GM21825 (cell line): ENCODE measurements around the gene STX10.
"Not testable (repeated sequence)": the region's sequence is repeated elsewhere in the genome, so short reads cannot be mapped to it uniquely, and the experiment has no call there.

Experiments
- ATAC-seq: cut with Tn5 transposase; IDR thresholded peaks from one replicate; pipeline ENCODE4 v1.9.1; 2021; ENCODE audit warnings: mild to moderate bottlenecking, moderate library complexity; ENCODE audit not compliant: unreplicated experiment

The STX10 gene, protein sequence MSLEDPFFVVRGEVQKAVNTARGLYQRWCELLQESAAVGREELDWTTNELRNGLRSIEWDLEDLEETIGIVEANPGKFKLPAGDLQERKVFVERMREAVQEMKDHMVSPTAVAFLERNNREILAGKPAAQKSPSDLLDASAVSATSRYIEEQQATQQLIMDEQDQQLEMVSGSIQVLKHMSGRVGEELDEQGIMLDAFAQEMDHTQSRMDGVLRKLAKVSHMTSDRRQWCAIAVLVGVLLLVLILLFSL

GRCh38 chr19:13150187-13150930, at the start of gene STX10, which contains the start of gene IER2:
TSS of gene STX10 (minus strand) at chr19:13150375. CDS start at chr19:13150173, 202 bp downstream.
TSS of gene IER2 (plus strand) at chr19:13150411. CDS start at chr19:13153187, 2,776 bp downstream.
- ATAC-seq: peak; percentile 29

- ATAC-seq: no peak
Observed at GRCh38 chr19:13198634-13199033, 48.5 kb upstream of the STX10 start.

- no peak for ATAC-seq
Observed at GRCh38 chr19:13195678-13196077, 45.5 kb upstream of the STX10 start.

DNA sequence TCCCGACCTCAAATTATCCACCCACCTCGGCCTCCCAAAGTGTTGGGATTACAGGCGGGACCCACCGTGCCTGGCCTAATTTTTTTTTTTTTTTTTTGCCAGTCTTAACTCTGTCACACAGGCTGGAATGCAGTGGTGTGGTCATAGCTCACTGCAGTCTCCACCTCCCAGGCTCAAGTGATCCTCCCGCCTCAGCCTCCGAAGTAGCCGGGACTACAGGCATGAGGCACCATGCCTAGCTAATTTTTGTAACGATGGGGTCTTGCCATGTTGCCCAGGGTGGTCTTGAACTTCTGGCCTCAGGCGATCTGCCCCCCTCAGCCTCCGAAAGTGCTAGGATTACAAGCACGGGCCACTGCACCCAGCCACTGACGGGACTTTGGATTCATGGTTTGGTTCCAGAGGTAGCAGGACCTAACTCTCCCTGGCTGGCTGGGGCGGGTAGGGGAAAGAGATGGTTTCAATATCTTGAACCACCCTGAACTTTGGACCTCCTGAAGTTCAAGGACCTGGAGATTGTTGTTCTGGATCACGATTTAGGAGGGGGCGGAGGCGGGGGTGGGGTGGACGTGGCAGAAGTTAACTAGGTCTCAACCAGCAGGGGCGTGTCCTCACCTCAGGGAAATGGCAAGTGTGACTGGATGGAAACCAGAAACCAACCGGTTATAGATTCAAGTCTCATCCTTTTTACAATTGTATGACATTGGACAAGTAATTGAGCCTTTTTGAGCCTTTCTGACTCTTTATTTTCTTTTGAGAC, 40.8 kb upstream of the STX10 start:
- no peak for ATAC-seq

DNA sequence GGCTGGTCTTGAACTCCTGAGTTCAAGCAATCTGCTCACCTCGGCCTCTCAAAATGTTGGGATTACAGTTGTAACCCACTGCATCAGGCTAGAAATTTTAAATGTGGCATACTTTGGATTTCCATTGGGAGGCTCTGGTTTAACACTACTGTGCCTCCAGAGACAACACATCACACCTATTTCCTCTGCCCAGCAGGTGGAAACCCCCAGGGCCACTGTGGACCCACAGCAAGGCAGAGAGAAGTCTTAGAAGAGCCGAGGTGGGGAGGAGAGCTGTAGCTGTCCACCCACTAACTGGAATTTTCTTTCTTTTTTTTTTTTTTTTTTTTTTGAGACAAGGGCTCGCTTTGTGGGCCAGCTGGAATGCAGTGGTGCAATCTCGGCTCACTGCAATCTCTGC, 39.4 kb upstream of the STX10 start:
- no peak for ATAC-seq

DNA sequence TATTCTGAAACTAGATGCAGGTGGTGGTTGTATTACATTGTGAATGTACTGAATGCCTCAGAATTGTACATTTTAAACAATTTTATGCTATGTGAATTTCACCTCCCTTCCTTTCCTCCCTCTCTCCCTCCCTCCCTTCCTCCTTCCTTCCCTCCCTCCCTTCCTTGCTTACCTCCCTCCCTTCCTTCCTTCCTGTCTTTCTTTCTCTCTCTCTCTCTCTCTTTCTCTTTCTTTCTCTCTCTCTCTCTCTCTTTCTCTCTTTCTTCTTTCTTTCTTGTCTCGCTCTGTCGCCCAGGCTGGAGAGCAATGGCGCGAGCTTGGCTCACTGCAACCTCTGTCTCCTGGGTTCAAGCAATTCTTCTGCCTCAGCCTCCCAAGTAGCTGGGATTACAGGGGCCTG, 37.2 kb upstream of the STX10 start:
- no peak for ATAC-seq

DNA sequence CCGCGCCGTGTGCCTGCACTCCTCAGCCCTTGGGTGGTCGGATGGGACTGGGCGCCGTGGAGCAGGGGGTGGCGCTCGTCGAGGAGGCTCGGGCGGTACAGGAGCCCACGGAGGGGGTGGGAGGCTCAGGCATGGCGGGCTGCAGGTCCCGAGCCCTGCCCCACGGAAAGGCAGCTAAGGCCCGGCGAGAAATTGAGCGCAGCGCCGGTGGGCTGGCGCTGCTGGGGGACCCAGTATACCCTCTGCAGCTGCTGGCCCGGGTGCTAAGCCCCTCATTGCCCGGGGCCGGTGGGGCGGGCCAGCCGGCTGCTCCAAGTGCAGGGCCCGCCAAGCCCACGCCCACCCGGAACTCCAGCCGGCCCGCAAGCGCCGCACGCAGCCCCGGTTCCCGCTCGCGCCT, 36.5 kb upstream of the STX10 start:
- ATAC-seq: not testable (repeated sequence)

- not testable (repeated sequence) for ATAC-seq
Observed at GRCh38 chr19:13185763-13186657, 35.8 kb upstream of the STX10 start.

DNA sequence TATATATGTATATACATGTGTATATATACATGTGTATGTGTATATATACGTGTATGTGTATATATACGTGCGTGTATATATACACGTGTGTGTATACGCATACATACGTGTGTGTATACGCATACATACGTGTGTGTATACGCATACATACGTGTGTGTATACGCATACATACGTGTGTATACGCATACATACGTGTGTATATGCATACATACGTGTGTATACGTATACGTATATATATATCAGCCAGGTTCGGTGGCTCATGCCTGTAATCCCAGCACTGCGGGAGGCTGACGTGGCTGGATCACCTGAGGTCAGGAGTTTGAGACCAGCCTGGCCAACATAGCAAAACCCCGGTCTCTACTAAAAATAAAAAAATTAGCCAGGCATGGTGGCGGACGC, 34.8 kb upstream of the STX10 start:
- ATAC-seq: not testable (repeated sequence)

DNA sequence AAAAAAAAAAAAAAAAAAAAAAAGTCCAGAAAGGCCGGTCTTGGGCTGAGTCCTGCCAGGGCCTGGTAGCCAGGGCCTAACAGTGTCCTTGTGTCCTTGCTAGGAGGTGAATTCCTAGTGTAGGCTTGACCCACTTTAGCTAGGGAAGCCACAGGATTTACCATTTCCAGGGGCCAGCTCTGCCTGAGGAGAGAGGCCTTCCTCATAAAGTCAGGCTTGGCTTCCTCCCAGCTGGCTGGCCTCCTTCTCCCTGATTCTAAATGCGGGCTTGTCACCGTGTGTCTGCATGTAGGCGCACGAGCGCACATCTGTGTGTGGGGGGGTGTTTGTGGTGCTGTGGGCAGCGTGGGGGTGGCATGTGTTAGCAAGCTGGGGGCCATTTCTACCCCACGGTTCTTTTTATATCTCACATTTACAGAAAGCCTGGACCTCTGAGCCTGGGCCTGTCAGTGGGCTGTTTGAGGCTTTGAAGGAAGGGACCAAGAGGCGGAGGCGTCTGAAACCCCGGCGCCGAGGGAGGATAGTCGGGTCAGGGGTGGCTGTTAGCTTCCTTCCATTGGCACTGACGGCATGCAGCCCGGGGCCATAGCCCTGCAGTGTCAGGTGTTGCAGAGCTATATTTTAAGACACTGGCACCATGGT, 31.7 kb upstream of the STX10 start:
- ATAC-seq: no peak

- not testable (repeated sequence) for ATAC-seq
Observed at GRCh38 chr19:13178291-13178690, 28.1 kb upstream of the STX10 start.

DNA sequence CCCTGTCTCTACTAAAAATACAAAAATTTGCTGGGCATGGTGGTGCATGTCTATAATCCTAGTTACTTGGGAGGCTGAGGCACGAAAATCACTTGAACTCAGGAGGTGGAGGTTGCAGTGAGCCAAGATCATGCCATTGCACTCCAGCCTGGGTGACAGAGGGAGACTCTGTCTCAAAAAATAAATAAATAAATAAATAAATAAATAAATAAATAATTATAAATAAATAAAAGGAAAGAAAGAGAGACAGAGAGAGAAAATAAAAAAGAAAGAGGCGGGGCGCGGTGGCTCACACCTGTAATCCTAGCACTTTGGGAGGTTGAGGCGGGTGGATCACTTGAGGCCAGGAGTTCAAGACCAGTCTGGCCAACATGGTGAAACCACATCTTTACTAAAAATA, 27.4 kb upstream of the STX10 start:
- not testable (repeated sequence) for ATAC-seq

DNA sequence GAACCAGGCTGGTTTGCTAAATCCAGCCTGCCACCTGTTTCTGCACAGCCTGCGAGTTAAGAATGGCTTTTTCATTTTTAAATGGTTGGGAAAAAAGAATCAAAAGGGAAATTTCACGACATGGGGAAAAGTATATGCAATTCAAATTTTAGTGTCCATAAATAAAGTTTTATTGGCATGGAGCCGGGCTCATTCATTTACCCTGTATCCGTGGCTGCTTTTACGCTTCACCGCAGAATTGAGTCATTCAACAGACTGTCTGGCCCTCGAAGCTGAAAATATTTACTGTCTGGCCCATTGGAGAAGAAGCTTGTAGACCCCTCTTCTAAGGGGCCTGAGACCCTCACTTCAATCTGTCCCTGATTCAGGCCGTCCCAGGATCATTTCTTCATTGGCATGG, 26.2 kb upstream of the STX10 start:
- ATAC-seq: no peak

DNA sequence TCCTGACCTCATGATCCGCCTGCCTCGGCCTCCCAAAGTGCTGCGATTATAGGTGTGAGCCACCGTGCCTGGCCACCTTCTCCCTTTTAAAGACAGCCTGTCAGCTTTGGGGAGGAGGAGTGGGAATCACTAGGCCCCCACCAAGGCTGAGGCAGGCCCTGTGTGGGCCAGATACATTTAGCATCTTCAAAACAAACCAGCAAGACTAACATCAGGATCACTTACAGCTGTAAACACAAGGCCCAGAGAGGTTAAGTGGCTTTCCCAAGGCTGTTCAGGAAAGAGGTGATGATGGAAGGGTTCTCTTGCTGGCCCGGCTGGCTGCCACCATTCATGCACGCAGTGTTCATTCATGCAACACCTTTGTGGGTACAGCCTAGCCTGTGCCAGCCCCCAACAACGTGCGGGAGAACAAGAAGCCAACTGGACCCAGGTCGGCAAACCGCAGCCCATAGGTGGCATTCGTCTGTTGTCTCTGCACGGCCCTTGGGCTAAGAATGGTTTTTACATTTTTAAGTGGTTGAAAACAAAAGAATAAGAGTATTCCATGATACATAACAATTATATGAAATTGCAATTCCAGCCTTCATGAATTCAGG, 23.1 kb upstream of the STX10 start:
- no peak for ATAC-seq

GRCh38 chr19:13172346-13173138, 22.4 kb upstream of the STX10 start:
- ATAC-seq: no peak

DNA sequence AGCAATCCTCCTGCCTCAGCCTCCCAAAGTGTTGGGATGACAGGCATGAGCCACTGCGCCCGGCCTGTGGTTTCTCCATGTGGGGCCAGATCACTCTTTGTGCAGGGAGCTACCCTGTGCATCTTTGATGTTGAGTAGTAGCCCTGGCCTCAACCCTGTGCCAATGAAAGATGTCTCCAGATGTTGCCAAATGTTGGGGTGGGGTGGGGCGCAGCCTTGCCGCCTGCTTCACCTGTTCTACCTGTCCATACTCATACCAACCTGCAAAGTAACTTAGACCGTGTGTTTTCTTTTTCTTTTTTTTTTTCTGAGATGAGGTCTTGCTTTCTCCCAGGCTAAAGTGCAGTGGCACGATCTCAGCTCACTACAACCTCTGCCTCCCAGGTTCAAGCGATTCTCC, 21.0 kb upstream of the STX10 start:
- no peak for ATAC-seq

DNA sequence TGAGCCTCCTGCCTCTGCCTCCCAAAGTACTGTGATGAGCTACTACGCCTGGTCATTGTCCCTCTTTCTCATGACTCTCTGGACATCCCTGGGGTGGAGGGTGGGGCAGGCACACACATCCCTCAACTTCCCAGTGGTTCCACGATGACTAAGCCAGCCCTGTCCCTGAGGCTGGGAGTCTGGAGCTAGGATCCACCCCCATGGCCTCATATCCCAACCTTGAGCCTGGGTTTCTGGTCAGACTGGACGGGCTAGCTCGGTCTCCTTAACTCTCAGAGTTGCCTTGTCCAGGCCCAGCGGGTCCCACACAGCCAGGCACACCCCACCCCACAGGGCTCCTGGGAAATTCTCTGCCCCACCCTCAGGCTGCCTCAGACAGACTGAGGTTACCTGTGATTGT, 19.6 kb upstream of the STX10 start:
- no peak for ATAC-seq

DNA sequence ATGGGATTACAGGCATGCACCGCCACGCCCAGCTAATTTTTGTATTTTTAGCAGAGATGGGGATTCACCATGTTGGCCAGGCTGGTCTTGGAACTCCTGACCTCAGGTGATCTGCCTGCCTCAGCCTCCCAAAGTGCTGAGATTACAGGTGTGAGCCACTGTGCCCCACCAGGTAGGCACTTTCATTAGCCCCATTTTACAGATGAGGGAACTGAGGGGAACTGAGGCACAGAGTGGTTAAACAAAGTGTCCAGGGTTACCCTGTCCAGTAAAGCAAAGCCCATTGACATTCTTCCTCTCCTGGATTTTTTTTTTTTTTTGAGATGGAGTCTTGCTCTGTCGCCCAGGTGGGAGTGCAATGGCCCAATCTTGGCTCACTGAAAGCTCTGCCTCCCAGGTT, 16.0 kb upstream of the STX10 start:
- not testable (repeated sequence) for ATAC-seq
